Keratinocyte (primary cell): Measurements from ENCODE around the gene VPS8. TPM values are rescaled to one million over a fixed set of nuclear protein-coding genes. Genes with fewer than 3 reads are reported as not detected.

Source experiments
- DNase-seq: peaks from one replicate; pipeline ENCODE4 v3.0.0-alpha.2; 2011; ENCODE audit warnings: low read depth, missing footprints, low spot score
- FAIRE-seq: peaks from 2 replicates; lab custom pipeline; 2011; peaks lifted over from hg19 to GRCh38; lab: Jason Lieb, UNC
- H2AFZ ChIP-seq: 2 replicates; pipeline ENCODE4 v1.6.0; 2012; ENCODE audit warnings: low read length, control low read depth, inconsistent platforms; ENCODE audit not compliant: control insufficient read depth
- H3K27ac ChIP-seq: 2 replicates; pipeline ENCODE4 v1.5.1; 2011; ENCODE audit warnings: low read length; ENCODE audit not compliant: control insufficient read depth, insufficient read depth
- H3K27me3 ChIP-seq: 3 replicates; pipeline ENCODE4 v1.6.0; 2011; ENCODE audit warnings: low read length; ENCODE audit not compliant: control insufficient read depth, insufficient read depth; ENCODE audit errors: extremely low read depth
- H3K36me3 ChIP-seq, 2 experiments: 2 replicates in 1 of 2; 3 replicates in 1 of 2; pipeline ENCODE4 v1.5.1; 2011; ENCODE audit warnings: low read length in 2 of 2, mild to moderate bottlenecking in 1 of 2; ENCODE audit not compliant: control insufficient read depth in 2 of 2, insufficient read depth in 2 of 2; ENCODE audit errors: extremely low read depth in 1 of 2
- H3K4me1 ChIP-seq: 3 replicates; pipeline ENCODE4 v1.5.1; 2011; ENCODE audit warnings: low read length; ENCODE audit not compliant: control insufficient read depth, insufficient read depth; ENCODE audit errors: extremely low read depth
- H3K4me2 ChIP-seq: 3 replicates; pipeline ENCODE4 v1.6.0; 2011; ENCODE audit warnings: low read depth, low read length; ENCODE audit not compliant: control insufficient read depth, insufficient read depth; ENCODE audit errors: extremely low read depth
- H3K4me3 ChIP-seq, 3 experiments: fragments of 200-600 bp in 1 of 3; sonication (generic) in 1 of 3; 2 replicates in 2 of 3; 3 replicates in 1 of 3; pipeline ENCODE4 v1.5.1; 2011 to 2016; ENCODE audit warnings: low read length in 3 of 3, mild to moderate bottlenecking in 3 of 3, control low read depth in 2 of 3, inconsistent platforms in 1 of 3, low read depth in 1 of 3, mixed read lengths in 1 of 3, mixed run types in 1 of 3, moderate library complexity in 1 of 3; ENCODE audit not compliant: control insufficient read depth in 2 of 3, insufficient read depth in 2 of 3; ENCODE audit errors: extremely low read depth in 1 of 3
- H3K79me2 ChIP-seq: 2 replicates; pipeline ENCODE4 v1.6.0; 2012; ENCODE audit warnings: low read length; ENCODE audit not compliant: control insufficient read depth, insufficient read depth
- H3K9ac ChIP-seq: 3 replicates; pipeline ENCODE4 v1.6.0; 2011; ENCODE audit warnings: low read length; ENCODE audit not compliant: control insufficient read depth, insufficient read depth; ENCODE audit errors: extremely low read depth
- H3K9me1 ChIP-seq: 3 replicates; pipeline ENCODE4 v1.6.0; 2011; ENCODE audit warnings: low read length; ENCODE audit not compliant: control insufficient read depth, insufficient read depth; ENCODE audit errors: extremely low read depth
- H3K9me3 ChIP-seq: 2 replicates; pipeline ENCODE4 v1.5.1; 2012; ENCODE audit warnings: low read depth, low read length; ENCODE audit not compliant: control insufficient read depth
- H4K20me1 ChIP-seq: 3 replicates; pipeline ENCODE4 v1.6.0; 2011; ENCODE audit warnings: low read length; ENCODE audit not compliant: control insufficient read depth, insufficient read depth; ENCODE audit errors: extremely low read depth
- CTCF ChIP-seq, 3 experiments: IDR thresholded peaks in 1 of 3; conservative IDR thresholded peaks in 1 of 3; optimal IDR thresholded peaks in 1 of 3; 2 replicates in 2 of 3; 3 replicates in 1 of 3; pipeline versions ENCODE3 to v1.5.1; 2011; ENCODE audit warnings: low read length in 3 of 3, mild to moderate bottlenecking in 3 of 3, moderate library complexity in 2 of 3, control low read depth in 1 of 3, inconsistent platforms in 1 of 3; ENCODE audit not compliant: insufficient read depth in 2 of 3; ENCODE audit errors: extremely low read depth in 1 of 3
- EZH2 ChIP-seq: IDR thresholded peaks from one replicate; pipeline ENCODE4 v1.6.1; 2012; ENCODE audit warnings: inconsistent platforms, mild to moderate bottlenecking, low read length, moderate library complexity
- dilution Hi-C: fragments of 300-500 bp; cut with MboI; formaldehyde crosslinking; loops from one replicate; pipeline ENCODE4 v1.7.0; 2020; ENCODE audit warnings: low sequenced_read_pairs; ENCODE audit not compliant: extremely low pct_ligation_motif_present
- polyA plus RNA-seq, 5 experiments: library from polyadenylated mRNA; depleted of rRNA in 3 of 5; stranded (reverse) in 3 of 5; stranded (forward) in 1 of 5; unstranded in 1 of 5; fragments of >200 nt; gene quantifications; 1 replicate in 1 of 5; 2 replicates in 3 of 5; 3 replicates in 1 of 5; pipeline versions ENCODE4 v1.2.1 to v1.2.3, GENCODE V29; 2011 to 2012; ENCODE audit warnings: missing spikeins in 2 of 5, low read depth in 1 of 5, low replicate concordance in 1 of 5

The VPS8 gene
- polyA plus RNA-seq, 1 donor (not counting 4 experiments of a cell fraction or from before 2014, with no cell fraction given), result 28.4 TPM

- TF ChIP-seq EZH2 (no peak), CTCF (optimal IDR thresholded peaks at IDR 0.05 in 1 of 3, IDR thresholded peaks at IDR 0.05 in 1 of 3, conservative IDR thresholded peaks at IDR 0.05 in 1 of 3; ENCODE audit: extremely low read depth in 1 of 3, insufficient read depth in 2 of 3, low read length in 3 of 3) (no peak)
- Histone ChIP-seq H3K9ac (no peak overlapping the region), H2AFZ (no peak overlapping the region), H4K20me1 (no peaks in the 10 kb centered on the region), H3K27ac (no peak overlapping the region), H3K79me2 (no peaks in the 10 kb centered on the region), H3K4me1 (peaks cover 12% of the 10 kb centered on the region), H3K27me3 (no peaks in the 10 kb centered on the region), H3K9me1 (no peaks in the 10 kb centered on the region), H3K36me3 (peaks cover 10 to 11% of the 10 kb centered on the region in 2 experiments), H3K9me3 (no peaks in the 10 kb centered on the region), H3K4me3 (no peak overlapping the region), H3K4me2 (no peak overlapping the region)
- FAIRE-seq (no peak), DNase-seq (no peak)
- dilution Hi-C loops, result no loop called here
Observed at GRCh38 chr3:185046603-185047002, 234.6 kb downstream of the VPS8 start.

GRCh38 chr3:185049710-185050109 is 237.7 kb downstream of the VPS8 start:
- H3K9ac ChIP-seq, result no peak overlapping the region
- H3K36me3 ChIP-seq, result peaks cover 11 to 17% of the 10 kb centered on the region in 2 experiments
- dilution Hi-C loops, result no loop called here
- no peak overlapping the region for H3K27ac ChIP-seq
- H3K9me1 ChIP-seq, result no peaks in the 10 kb centered on the region
- no peak for DNase-seq
- H3K4me1 ChIP-seq, result peaks cover 12% of the 10 kb centered on the region
- FAIRE-seq, result no peak
- no peak overlapping the region for H2AFZ ChIP-seq
- no peaks in the 10 kb centered on the region for H3K27me3 ChIP-seq
- H4K20me1 ChIP-seq, result no peaks in the 10 kb centered on the region
- H3K9me3 ChIP-seq, result no peaks in the 10 kb centered on the region
- no peak overlapping the region for H3K4me3 ChIP-seq
- H3K4me2 ChIP-seq, result no peak overlapping the region
- no peaks in the 10 kb centered on the region for H3K79me2 ChIP-seq
- no peak for TF ChIP-seq CTCF (optimal IDR thresholded peaks at IDR 0.05 in 1 of 3, IDR thresholded peaks at IDR 0.05 in 1 of 3, conservative IDR thresholded peaks at IDR 0.05 in 1 of 3; ENCODE audit: extremely low read depth in 1 of 3, insufficient read depth in 2 of 3, low read length in 3 of 3)
- no peak for TF ChIP-seq EZH2
